HG02610 (cell line): Measurements from ENCODE around the gene CDC14A.
"Not testable (repeated sequence)": the region's sequence is repeated elsewhere in the genome, so short reads cannot be mapped to it uniquely, and the experiment has no call there.

Experiments used
- ATAC-seq: cut with Tn5 transposase; IDR thresholded peaks from one replicate; pipeline ENCODE4 v1.9.1; 2021; ENCODE audit warnings: mild to moderate bottlenecking, moderate library complexity; ENCODE audit not compliant: unreplicated experiment

Gene CDC14A

GRCh38 chr1:100398648-100399047 lies 46.3 kb downstream of the CDC14A start:
- ATAC-seq: no peak

- ATAC-seq: peak; percentile 70
These were observed 48.1 kb downstream of the CDC14A start for GRCh38 chr1:100400404-100400803.

GRCh38 chr1:100404821-100405220 lies 52.5 kb downstream of the CDC14A start:
- ATAC-seq: no peak

- not testable (repeated sequence) for ATAC-seq
These were observed 53.6 kb downstream of the CDC14A start for GRCh38 chr1:100405902-100406301.

- not testable (repeated sequence) for ATAC-seq
These were observed 55.1 kb downstream of the CDC14A start for GRCh38 chr1:100407390-100407789.

GRCh38 chr1:100411019-100411418 lies 58.7 kb downstream of the CDC14A start:
- no peak for ATAC-seq

- no peak for ATAC-seq
These were observed 59.3 kb downstream of the CDC14A start for GRCh38 chr1:100411574-100411973.

GRCh38 chr1:100413035-100413434 lies 60.7 kb downstream of the CDC14A start:
- ATAC-seq: no peak

- ATAC-seq: no peak
These were observed 62.6 kb downstream of the CDC14A start for GRCh38 chr1:100414693-100415497.

GRCh38 chr1:100415498-100415778 lies 63.1 kb downstream of the CDC14A start:
- no peak for ATAC-seq

GRCh38 chr1:100419072-100419471 lies 66.8 kb downstream of the CDC14A start:
- ATAC-seq: no peak

GRCh38 chr1:100422065-100422464 lies 69.8 kb downstream of the CDC14A start:
- no peak for ATAC-seq

- peak; percentile 87 for ATAC-seq
These were observed 71.6 kb downstream of the CDC14A start for GRCh38 chr1:100423832-100424337.

- no peak for ATAC-seq
These were observed 75.9 kb downstream of the CDC14A start for GRCh38 chr1:100428160-100428559.

GRCh38 chr1:100430325-100430756 lies 78.0 kb downstream of the CDC14A start:
- no peak for ATAC-seq

- no peak for ATAC-seq
These were observed 79.6 kb downstream of the CDC14A start for GRCh38 chr1:100431954-100432353.

- ATAC-seq: peak; percentile 55
These were observed 81.3 kb downstream of the CDC14A start for GRCh38 chr1:100433563-100433962.

GRCh38 chr1:100434831-100435230 lies 82.5 kb downstream of the CDC14A start:
- no peak for ATAC-seq

GRCh38 chr1:100438375-100438774 lies 86.1 kb downstream of the CDC14A start:
- ATAC-seq: no peak

GRCh38 chr1:100438789-100439188 lies 86.5 kb downstream of the CDC14A start:
- no peak for ATAC-seq

GRCh38 chr1:100440075-100440809 lies 87.9 kb downstream of the CDC14A start:
- ATAC-seq: peak; percentile 59

- ATAC-seq: no peak
These were observed 88.8 kb downstream of the CDC14A start for GRCh38 chr1:100441146-100441545.
